Measurements from ENCODE around the gene DAAM2.

DAAM2 gene

DNA sequence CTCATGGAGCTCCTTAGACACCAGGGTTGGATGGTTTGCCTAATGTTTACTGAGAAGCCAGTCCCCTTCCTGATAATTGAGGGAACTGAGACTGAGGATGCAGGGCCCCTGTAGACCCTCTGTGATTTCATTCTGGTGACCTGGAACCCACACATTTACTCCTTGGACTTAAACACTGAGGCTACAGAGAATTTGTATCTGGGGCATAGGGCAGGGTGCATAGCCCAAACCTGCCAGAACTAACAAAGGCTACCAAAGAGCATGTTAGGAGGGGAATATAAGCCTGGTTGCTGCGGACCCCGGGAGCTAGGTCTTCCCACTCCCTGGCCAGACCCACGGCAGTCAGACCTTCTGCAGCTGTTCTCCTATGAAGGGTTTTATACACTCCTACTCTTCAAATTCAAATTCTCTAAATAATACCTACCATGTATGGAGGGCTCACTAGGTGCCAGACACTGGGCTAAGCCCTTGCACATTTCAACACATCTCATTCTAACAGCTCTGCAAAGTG lies 19.7 kb downstream of the DAAM2 start:
- Histone ChIP-seq H3K4me1 (ENCODE audit: control insufficient read depth, insufficient read depth, low read length) (peaks cover 18% of the 10 kb centered on the region), H3K9ac (ENCODE audit: low read length) (no peak overlapping the region), H3K4me3 (ENCODE audit: low read length) (no peak overlapping the region), H3K27me3 (ENCODE audit: control insufficient read depth, insufficient read depth, low read length) (no peaks in the 10 kb centered on the region), H3K36me3 (ENCODE audit: control insufficient read depth, insufficient read depth, low read length) (no peaks in the 10 kb centered on the region), H3K27ac (ENCODE audit: low read depth, low read length) (no peak overlapping the region)

DNA sequence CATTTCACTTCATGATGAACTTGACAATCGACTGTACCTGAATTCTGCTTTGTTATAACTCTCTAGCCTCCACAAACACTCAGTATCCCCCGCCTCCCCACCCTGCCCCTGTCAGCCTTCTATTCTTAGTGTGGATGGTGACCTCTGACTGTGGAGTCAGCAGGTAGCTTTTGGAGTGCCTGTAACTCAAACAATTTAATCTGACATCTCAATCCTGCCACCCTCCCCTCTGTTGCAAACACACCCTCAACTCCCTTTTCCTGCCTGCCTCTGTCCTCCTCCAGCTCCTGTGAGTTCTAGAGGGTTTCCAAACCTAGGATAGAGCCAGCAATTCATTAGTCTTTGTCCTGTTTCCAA lies 20.3 kb downstream of the DAAM2 start:
- Histone ChIP-seq H3K4me1 (ENCODE audit: control insufficient read depth, insufficient read depth, low read length) (peaks cover 23% of the 10 kb centered on the region), H3K4me3 (ENCODE audit: low read length) (no peak overlapping the region), H3K9ac (ENCODE audit: low read length) (no peak overlapping the region), H3K36me3 (ENCODE audit: control insufficient read depth, insufficient read depth, low read length) (no peaks in the 10 kb centered on the region), H3K27me3 (ENCODE audit: control insufficient read depth, insufficient read depth, low read length) (no peaks in the 10 kb centered on the region), H3K27ac (ENCODE audit: low read depth, low read length) (peak overlapping the region; percentile 11)

DNA sequence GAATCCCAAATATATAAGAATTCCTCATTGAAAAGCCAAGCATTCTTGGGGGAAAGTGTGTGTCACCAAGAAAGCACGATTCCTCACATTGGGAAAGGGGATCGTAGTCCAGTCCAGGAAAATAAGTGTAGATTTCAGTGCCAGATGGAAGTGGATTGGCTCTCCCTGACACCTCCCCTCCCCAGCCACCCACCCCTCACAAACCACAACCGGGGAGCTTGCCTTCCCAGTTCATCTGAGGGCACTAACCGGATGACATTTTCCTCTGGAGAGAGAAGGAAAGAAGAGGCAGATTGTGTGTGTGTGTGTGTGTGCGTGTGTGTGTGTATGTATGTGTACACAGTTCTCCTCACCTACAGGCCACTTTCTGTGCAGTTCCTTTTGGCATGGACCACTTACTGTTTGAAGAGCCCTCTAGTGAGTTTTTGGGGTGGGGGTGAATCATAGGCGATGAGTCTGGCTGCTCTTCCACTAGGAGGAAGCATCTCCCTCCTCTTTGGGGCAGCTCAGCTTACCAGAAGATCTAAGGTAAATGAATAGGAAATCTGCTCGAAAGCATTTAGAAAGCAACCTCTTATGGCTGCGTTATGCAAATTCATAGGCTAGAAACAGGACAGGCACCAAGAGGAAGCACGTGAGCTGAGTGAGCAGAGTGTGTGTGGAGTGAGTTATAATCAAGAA lies 20.8 kb downstream of the DAAM2 start:
- no peaks in the 10 kb centered on the region for H3K27me3 ChIP-seq (ENCODE audit: control insufficient read depth, insufficient read depth, low read length)
- no peaks in the 10 kb centered on the region for H3K36me3 ChIP-seq (ENCODE audit: control insufficient read depth, insufficient read depth, low read length)
- H3K27ac ChIP-seq (ENCODE audit: low read depth, low read length): peak overlapping the region; percentile 52
- no peak overlapping the region for H3K9ac ChIP-seq (ENCODE audit: low read length)
- no peak overlapping the region for H3K4me3 ChIP-seq (ENCODE audit: low read length)
- peaks cover 23% of the 10 kb centered on the region for H3K4me1 ChIP-seq (ENCODE audit: control insufficient read depth, insufficient read depth, low read length)

DNA sequence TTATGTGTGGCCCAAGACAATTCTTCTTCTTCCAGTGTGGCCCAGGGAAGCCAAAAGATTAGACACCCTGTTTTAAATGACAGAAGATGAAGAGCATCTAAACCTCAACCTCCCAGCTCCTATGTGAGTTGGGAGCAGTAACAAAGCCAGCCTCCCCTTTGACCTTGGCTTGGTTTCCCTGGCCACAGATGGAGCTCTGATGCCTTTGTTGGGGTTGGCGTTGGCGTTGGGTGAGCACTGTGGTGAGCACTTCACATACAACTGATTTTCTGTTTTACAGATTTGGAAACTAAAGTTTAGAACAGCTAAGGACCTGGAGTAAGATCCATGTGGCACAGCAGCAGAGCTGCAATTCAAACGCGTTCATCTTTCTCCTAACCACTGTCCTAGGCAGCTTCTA lies 22.1 kb downstream of the DAAM2 start:
- H3K4me1 ChIP-seq (ENCODE audit: control insufficient read depth, insufficient read depth, low read length): peaks cover 23% of the 10 kb centered on the region
- H3K4me3 ChIP-seq (ENCODE audit: low read length): no peak overlapping the region
- no peak overlapping the region for H3K27ac ChIP-seq (ENCODE audit: low read depth, low read length)
- H3K9ac ChIP-seq (ENCODE audit: low read length): no peak overlapping the region
- no peaks in the 10 kb centered on the region for H3K27me3 ChIP-seq (ENCODE audit: control insufficient read depth, insufficient read depth, low read length)
- H3K36me3 ChIP-seq (ENCODE audit: control insufficient read depth, insufficient read depth, low read length): no peaks in the 10 kb centered on the region

- Histone ChIP-seq H3K9ac (ENCODE audit: low read length) (no peak overlapping the region), H3K27me3 (ENCODE audit: control insufficient read depth, insufficient read depth, low read length) (no peaks in the 10 kb centered on the region), H3K36me3 (ENCODE audit: control insufficient read depth, insufficient read depth, low read length) (no peaks in the 10 kb centered on the region), H3K27ac (ENCODE audit: low read depth, low read length) (peak overlapping the region; percentile 30), H3K4me1 (ENCODE audit: control insufficient read depth, insufficient read depth, low read length) (peaks cover 23% of the 10 kb centered on the region), H3K4me3 (ENCODE audit: low read length) (no peak overlapping the region)
Observed at GRCh38 chr6:39815356-39815755, 23.2 kb downstream of the DAAM2 start.

DNA sequence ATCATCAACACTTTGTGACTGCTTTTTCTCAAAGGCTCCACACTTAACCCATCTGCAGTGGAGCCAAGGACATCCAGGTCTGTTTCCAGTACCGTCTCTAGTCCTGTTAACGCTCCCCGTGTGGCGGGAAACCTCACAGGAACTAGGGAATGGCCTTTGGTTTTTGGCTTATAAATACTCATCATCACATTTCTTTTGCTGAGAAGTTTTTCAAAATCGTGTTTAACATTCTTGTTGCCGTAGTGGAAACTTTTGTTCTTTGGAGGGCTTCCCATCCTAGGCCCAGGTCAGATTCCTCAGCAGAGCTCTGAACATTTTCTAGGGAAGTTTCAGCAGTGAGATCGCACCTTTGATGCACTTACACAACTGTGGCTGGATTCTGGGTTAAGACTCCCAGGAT lies 24.6 kb downstream of the DAAM2 start:
- Histone ChIP-seq H3K4me1 (ENCODE audit: control insufficient read depth, insufficient read depth, low read length) (peaks cover 25% of the 10 kb centered on the region), H3K9ac (ENCODE audit: low read length) (no peak overlapping the region), H3K36me3 (ENCODE audit: control insufficient read depth, insufficient read depth, low read length) (no peaks in the 10 kb centered on the region), H3K27me3 (ENCODE audit: control insufficient read depth, insufficient read depth, low read length) (no peaks in the 10 kb centered on the region), H3K27ac (ENCODE audit: low read depth, low read length) (peak overlapping the region; percentile 81), H3K4me3 (ENCODE audit: low read length) (no peak overlapping the region)

DNA sequence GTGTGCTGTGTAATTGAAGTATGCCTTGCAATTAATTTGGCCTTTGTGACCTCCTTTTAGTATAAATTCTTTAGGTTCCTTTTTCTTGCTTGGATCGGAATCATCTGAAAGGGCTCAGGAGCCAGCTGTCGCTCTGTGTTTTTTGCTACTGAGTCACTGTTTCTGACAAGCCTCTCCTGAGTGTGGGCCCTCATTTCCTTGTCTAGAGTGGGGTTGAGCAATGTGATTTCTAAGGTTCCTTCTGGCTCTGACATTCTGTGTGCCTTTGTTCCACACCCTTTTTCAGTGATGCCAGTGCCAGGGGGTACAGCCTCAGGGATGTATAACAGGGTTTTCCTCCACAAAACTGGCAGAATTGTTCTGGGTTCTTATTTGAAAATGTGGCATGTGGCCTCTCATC lies 26.5 kb downstream of the DAAM2 start:
- no peaks in the 10 kb centered on the region for H3K27me3 ChIP-seq (ENCODE audit: control insufficient read depth, insufficient read depth, low read length)
- no peaks in the 10 kb centered on the region for H3K36me3 ChIP-seq (ENCODE audit: control insufficient read depth, insufficient read depth, low read length)
- H3K9ac ChIP-seq (ENCODE audit: low read length): no peak overlapping the region
- no peak overlapping the region for H3K27ac ChIP-seq (ENCODE audit: low read depth, low read length)
- peaks cover 21% of the 10 kb centered on the region for H3K4me1 ChIP-seq (ENCODE audit: control insufficient read depth, insufficient read depth, low read length)
- no peak overlapping the region for H3K4me3 ChIP-seq (ENCODE audit: low read length)

- Histone ChIP-seq H3K36me3 (ENCODE audit: control insufficient read depth, insufficient read depth, low read length) (no peaks in the 10 kb centered on the region), H3K4me1 (ENCODE audit: control insufficient read depth, insufficient read depth, low read length) (peaks cover 21% of the 10 kb centered on the region), H3K4me3 (ENCODE audit: low read length) (no peak overlapping the region), H3K27me3 (ENCODE audit: control insufficient read depth, insufficient read depth, low read length) (no peaks in the 10 kb centered on the region), H3K9ac (ENCODE audit: low read length) (no peak overlapping the region), H3K27ac (ENCODE audit: low read depth, low read length) (no peak overlapping the region)
Observed at GRCh38 chr6:39819228-39819627, 27.1 kb downstream of the DAAM2 start.

- Histone ChIP-seq H3K4me3 (ENCODE audit: low read length) (no peak overlapping the region), H3K4me1 (ENCODE audit: control insufficient read depth, insufficient read depth, low read length) (peaks cover 21% of the 10 kb centered on the region), H3K36me3 (ENCODE audit: control insufficient read depth, insufficient read depth, low read length) (no peaks in the 10 kb centered on the region), H3K9ac (ENCODE audit: low read length) (no peak overlapping the region), H3K27ac (ENCODE audit: low read depth, low read length) (peak overlapping the region; percentile 30), H3K27me3 (ENCODE audit: control insufficient read depth, insufficient read depth, low read length) (no peaks in the 10 kb centered on the region)
Observed at GRCh38 chr6:39819676-39820075, 27.5 kb downstream of the DAAM2 start.

GRCh38 chr6:39820553-39820952 lies 28.4 kb downstream of the DAAM2 start:
- no peak overlapping the region for H3K4me3 ChIP-seq (ENCODE audit: low read length)
- H3K27ac ChIP-seq (ENCODE audit: low read depth, low read length): peak overlapping the region; percentile 75
- H3K9ac ChIP-seq (ENCODE audit: low read length): no peak overlapping the region
- H3K27me3 ChIP-seq (ENCODE audit: control insufficient read depth, insufficient read depth, low read length): no peaks in the 10 kb centered on the region
- no peaks in the 10 kb centered on the region for H3K36me3 ChIP-seq (ENCODE audit: control insufficient read depth, insufficient read depth, low read length)
- peaks cover 21% of the 10 kb centered on the region for H3K4me1 ChIP-seq (ENCODE audit: control insufficient read depth, insufficient read depth, low read length)

DNA sequence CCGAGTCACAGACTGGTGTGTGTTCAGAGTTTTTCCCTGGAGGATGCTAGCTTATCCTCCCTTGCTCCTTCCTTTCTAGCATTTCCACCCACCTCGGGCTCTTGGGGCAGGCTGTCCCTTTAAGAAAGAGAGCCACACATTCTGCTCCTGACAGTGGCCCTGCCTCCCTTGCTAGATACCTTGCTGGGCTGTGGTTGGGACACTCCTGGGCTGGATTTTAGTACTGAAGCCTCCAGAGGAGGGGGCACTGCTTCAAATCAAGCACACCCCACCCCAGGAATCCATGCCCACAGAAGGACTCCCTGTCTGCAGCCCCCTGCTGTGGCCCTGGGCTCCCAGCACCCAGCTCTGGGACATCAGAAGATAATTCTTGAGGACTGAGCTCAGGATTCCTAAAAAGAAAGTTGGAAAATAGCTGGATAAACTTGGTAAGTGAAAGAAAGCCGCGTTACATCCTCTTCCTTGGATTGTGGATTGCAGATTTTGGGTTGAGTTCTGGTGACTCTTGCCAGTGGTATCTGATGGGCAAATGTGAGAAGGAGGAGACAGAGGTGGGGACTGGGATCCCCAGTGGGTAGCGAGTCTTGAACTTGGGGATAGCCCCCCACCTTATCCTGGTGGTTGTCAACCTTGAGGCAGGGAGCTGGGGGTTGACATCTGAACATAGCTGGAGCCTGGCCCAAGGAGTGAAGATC lies 29.0 kb downstream of the DAAM2 start:
- H3K36me3 ChIP-seq (ENCODE audit: control insufficient read depth, insufficient read depth, low read length): no peaks in the 10 kb centered on the region
- peak overlapping the region; percentile 75 for H3K27ac ChIP-seq (ENCODE audit: low read depth, low read length)
- H3K4me3 ChIP-seq (ENCODE audit: low read length): peak overlapping the region; percentile 11
- H3K9ac ChIP-seq (ENCODE audit: low read length): no peak overlapping the region
- H3K4me1 ChIP-seq (ENCODE audit: control insufficient read depth, insufficient read depth, low read length): peaks cover 18% of the 10 kb centered on the region
- no peaks in the 10 kb centered on the region for H3K27me3 ChIP-seq (ENCODE audit: control insufficient read depth, insufficient read depth, low read length)

DNA sequence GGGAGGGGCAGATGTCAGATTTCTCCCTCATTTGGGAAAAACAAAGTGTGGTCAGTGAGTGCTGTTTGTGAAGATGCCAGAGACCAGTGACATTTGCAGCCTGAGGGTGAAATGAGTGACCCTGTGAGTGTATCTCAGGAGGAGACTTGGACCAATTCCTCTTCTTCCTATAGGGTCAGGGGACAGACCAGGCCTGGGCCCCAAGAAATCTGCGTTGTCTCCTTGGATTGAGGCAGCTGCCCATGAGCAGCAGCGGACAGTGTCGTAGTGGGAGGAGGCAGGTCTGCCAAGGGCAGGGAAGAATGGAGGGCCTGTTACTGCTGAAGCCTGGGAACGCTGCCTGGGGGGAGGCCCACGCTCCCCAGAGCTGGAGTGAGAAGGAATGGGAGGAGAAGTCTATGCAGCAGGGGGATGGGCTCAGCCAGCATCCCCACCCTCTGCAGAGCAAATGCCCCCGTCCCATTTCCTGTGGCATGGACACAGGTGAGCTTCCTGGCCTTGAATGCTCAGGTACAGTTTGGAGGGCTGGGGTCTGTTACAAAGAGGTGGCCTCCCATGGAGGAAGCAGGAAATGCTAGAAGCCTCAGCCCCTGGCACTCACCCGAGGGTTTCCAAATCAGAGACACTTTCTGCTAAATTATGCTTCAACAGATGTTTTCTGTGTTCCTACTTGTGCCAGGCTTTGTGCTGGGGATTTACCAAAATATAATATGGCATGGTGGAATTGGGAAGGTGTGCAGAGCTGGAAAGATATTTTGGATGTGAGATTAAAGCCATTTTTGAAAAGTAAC lies 29.8 kb downstream of the DAAM2 start:
- no peak overlapping the region for H3K9ac ChIP-seq (ENCODE audit: low read length)
- H3K27ac ChIP-seq (ENCODE audit: low read depth, low read length): peak overlapping the region; percentile 75
- H3K36me3 ChIP-seq (ENCODE audit: control insufficient read depth, insufficient read depth, low read length): no peaks in the 10 kb centered on the region
- no peaks in the 10 kb centered on the region for H3K27me3 ChIP-seq (ENCODE audit: control insufficient read depth, insufficient read depth, low read length)
- peaks cover 12% of the 10 kb centered on the region for H3K4me1 ChIP-seq (ENCODE audit: control insufficient read depth, insufficient read depth, low read length)
- H3K4me3 ChIP-seq (ENCODE audit: low read length): no peak overlapping the region

Measured in rectal smooth muscle tissue (tissue), 1 donor.